ENCODE measurements around the gene KLF16. TPM values are rescaled to one million over a fixed set of nuclear protein-coding genes. Genes with fewer than 3 reads are reported as not detected.
A peak's percentile ranks its signal among the peaks of the same experiment; 100 is the strongest.

KLF16 gene
- total and polyA plus RNA-seq, 9 of the 15 experiments (the other 6 are each of a cell fraction or from before 2014, with no cell fraction given): 0.04 to 60.4 (median 6.8) TPM

GRCh38 chr19:1862068-1862423 lies 1.3 kb downstream of the KLF16 start:
- intact Hi-C loops (cut with micrococcal nuclease): no loop called here
- no peaks in the 10 kb centered on the region; the same call in 2 of the 3 replicates for H3K36me3 ChIP-seq (ENCODE audit: control insufficient read depth, insufficient read depth, low read length)
- H3K9me1 ChIP-seq (ENCODE audit: control insufficient read depth, insufficient read depth, low read length): peaks cover 5% of the 10 kb centered on the region
- H3K27me3 ChIP-seq (ENCODE audit: control insufficient read depth in 2 of 2, insufficient read depth in 2 of 2, low read length in 2 of 2): no peaks in the 10 kb centered on the region
- ChIA-PET CTCF (ENCODE audit: low intra/inter-chr PET ratio) (no interaction called here), POLR2A (interaction anchor here (0.6 kb wide), 1 partner anchor 200 kb away, joined by 3 read pairs; no protein-coding TSS in a partner anchor)
- DNase-seq (ENCODE audit: extremely low read depth in 1 of 4, low spot score in 3 of 4) (no peak), FAIRE-seq (no peak), ATAC-seq (no peak)
- peaks cover 68% of the 10 kb centered on the region for H3K79me2 ChIP-seq (ENCODE audit: control insufficient read depth, insufficient read depth, low read length)
- H3K27ac ChIP-seq (ENCODE audit: extremely low read depth, low read depth, low read length): peak overlapping the region; percentile 85
- BruUV-seq (replicated peaks): TSS peak; percentile 57
- H4K20me1 ChIP-seq (replicated peaks; ENCODE audit: control insufficient read depth, insufficient read depth, low read length): peaks cover 28% of the 10 kb centered on the region
- H3K9ac ChIP-seq (ENCODE audit: insufficient read depth in 1 of 2, low read depth in 2 of 2, low read length in 2 of 2): peak overlapping the region; percentile 84 to 97
- no peaks in the 10 kb centered on the region for H3K9me3 ChIP-seq (replicated peaks; ENCODE audit: control insufficient read depth, insufficient read depth, low read depth, low read length)
- peaks cover 42 to 77% of the 10 kb centered on the region in 2 experiments for H3K4me1 ChIP-seq (replicated peaks in 1 of 2; ENCODE audit: control insufficient read depth in 2 of 2, insufficient read depth in 2 of 2, low read length in 2 of 2)
- H3K4me3 ChIP-seq: peak overlapping the region; percentile 95
- in situ Hi-C loops (cut with MboI): no loop called here
- 0% methylated on average over 20 of the region's 21 CpGs for WGBS (ENCODE audit: insufficient coverage, low coverage, missing lambda C conversion rate)
- H2AFZ ChIP-seq (ENCODE audit: low read depth, low read length): no peak overlapping the region
- H3K4me2 ChIP-seq (ENCODE audit: insufficient read depth, low read length): peak overlapping the region; percentile 82
- no peak for TF ChIP-seq ZBTB26 (CRISPR knock-in tag; IDR thresholded peaks at IDR 0.05)
- no peak for TF ChIP-seq TEAD4 (IDR thresholded peaks at IDR 0.05; ENCODE audit: low read length)
- 0 out of 2 replicates have a peak, but pooled peaks have one; percentile 63 for TF ChIP-seq TEAD4 (CRISPR knock-in tag; IDR thresholded peaks at IDR 0.05; ENCODE audit: borderline replicate concordance)
- 0 out of 2 replicates have a peak, but pooled peaks have one; percentile 35 for TF ChIP-seq POLR2A (conservative IDR thresholded peaks at IDR 0.05)
- no peak for TF ChIP-seq MAFF (IDR thresholded peaks at IDR 0.05; ENCODE audit: low read length)
- TF ChIP-seq ZBTB7A (IDR thresholded peaks at IDR 0.05; ENCODE audit: borderline replicate concordance, control insufficient read depth, low read depth, low read length): peak; percentile 24; the same call in 1 of the 2 replicates
- peak; percentile 24 for TF ChIP-seq KDM5B (IDR thresholded peaks at IDR 0.05; ENCODE audit: insufficient replicate concordance, low read depth, low read length)
- no peak for TF ChIP-seq TCF7 (IDR thresholded peaks at IDR 0.05; ENCODE audit: borderline replicate concordance)
- peak in 1 of 2 experiments; percentile 34; a peak in 1 of 4 replicates for TF ChIP-seq MNT (conservative IDR thresholded peaks at IDR 0.05)
- TF ChIP-seq NRF1 (conservative IDR thresholded peaks at IDR 0.05 in 1 of 2, IDR thresholded peaks at IDR 0.05 in 1 of 2): 0 out of 4 replicates have a peak, but pooled peaks of 1 of the 2 experiments have one; percentile 35
- TF ChIP-seq ZFX (CRISPR knock-in tag; IDR thresholded peaks at IDR 0.05): peak; percentile 52
- no peak for TF ChIP-seq AFF4 (CRISPR knock-in tag; IDR thresholded peaks at IDR 0.05)
- TF ChIP-seq XRCC4 (IDR thresholded peaks at IDR 0.05; ENCODE audit: extremely low read depth, insufficient read depth, insufficient read length): no peak
- TF ChIP-seq STAG1 (CRISPR knock-in tag; IDR thresholded peaks at IDR 0.05; ENCODE audit: borderline replicate concordance): no peak
- TF ChIP-seq HDAC3 (IDR thresholded peaks at IDR 0.05; ENCODE audit: borderline replicate concordance, partially characterized antibody): no peak
- no peak for TF ChIP-seq RFX7 (CRISPR knock-in tag; IDR thresholded peaks at IDR 0.05)
- TF ChIP-seq FIP1L1 (IDR thresholded peaks at IDR 0.05; ENCODE audit: low read depth, low read length, poor library complexity, severe bottlenecking): peak; percentile 34
